ENCODE data around the gene KATNBL1.
"Not testable (repeated sequence)": the region's sequence is repeated elsewhere in the genome, so short reads cannot be mapped to it uniquely, and the experiment has no call there.

The KATNBL1 gene

DNA sequence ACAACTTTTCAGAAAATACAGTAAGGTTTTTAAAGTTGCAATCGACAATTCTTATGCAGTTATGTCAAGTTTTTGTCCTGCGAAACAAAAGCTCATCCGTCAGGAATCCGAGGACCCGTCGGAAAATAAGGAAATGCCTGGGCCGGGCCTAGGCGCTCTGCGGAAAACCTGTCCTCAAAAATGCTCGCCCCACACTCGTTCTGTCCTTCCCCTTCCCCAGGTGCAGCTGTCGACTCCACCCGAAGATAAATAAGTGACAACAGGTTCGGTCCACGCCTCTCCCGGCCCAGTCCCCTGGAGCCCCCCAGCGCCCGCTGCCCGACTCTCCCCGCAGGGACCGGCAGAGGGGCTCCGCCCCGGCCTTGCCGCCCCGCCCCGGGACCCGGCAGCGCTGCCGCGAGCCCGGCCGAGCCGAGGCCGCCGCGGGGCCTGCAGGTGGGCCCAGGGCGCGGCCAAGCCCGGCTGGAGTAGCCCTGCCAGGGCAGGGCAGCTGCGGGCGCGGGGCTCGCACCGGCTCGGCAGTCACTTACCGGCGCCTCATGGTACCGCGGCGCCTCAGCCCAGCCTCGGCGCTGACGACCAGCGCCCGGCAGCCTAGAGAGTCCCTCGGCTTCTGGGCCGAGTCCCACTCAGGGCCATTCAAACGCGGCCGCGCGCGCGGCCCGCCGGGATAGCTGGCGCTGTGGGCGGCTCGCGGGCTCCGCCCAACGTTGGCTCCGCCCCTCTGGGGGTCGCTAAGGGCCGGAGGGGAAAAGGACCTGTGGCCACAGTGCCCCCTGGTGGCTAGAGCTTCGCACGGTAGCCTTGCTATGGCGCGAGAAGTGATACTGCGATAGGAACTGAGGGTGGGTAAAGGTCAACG is at the start of gene KATNBL1:
KATNBL1 (minus strand) TSS at position 676 of the 862 bp plus-strand sequence. CDS start 46,420 bp downstream, outside the sequence.
- DNase-seq: peak; percentile 91 to 93

- no peak for DNase-seq
Observed at GRCh38 chr15:34259566-34259965, 49.7 kb upstream of the KATNBL1 start.

- no peak for DNase-seq
Observed at GRCh38 chr15:34258151-34258550, 48.3 kb upstream of the KATNBL1 start.

GRCh38 chr15:34252545-34252944 is 42.6 kb upstream of the KATNBL1 start:
- DNase-seq: no peak

DNA sequence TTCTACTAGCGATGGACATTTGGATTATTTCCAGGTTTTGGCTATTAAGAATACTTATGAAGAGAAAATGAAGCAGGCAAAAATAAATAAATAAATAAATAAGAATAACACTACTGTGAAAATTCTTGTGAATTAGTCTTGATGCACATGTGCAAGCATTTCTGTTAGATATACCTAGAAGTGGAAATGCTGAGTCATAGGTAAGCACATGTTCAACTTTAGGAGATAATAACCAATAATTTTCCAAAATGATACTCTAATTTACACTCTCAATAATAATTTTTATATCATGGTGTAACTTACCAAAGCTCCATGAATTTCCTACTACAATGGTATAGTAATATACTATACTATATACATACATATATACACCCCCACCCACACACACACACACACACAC is 38.3 kb upstream of the KATNBL1 start:
- DNase-seq: no peak

- DNase-seq: no peak
Observed at GRCh38 chr15:34246276-34246976, 36.5 kb upstream of the KATNBL1 start.

GRCh38 chr15:34243226-34243625 is 33.3 kb upstream of the KATNBL1 start:
- DNase-seq: no peak

DNA sequence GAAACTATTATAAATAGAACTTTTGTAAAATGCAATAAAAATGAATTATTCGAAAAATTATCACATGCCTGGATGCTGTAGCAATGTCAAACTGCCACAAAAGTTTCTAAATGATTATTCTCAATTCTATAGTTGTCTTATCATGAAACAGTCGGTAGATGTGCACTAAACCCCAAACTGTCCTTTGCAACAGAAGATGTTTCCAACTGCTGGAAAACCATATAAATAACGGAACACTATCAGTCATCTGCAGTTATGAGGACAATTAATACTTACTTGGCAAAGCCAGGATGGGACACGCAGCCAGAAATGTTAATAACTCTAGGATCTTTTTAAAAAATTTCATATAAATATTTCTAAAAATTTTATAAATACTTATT is 32.4 kb upstream of the KATNBL1 start:
- DNase-seq: no peak

DNA sequence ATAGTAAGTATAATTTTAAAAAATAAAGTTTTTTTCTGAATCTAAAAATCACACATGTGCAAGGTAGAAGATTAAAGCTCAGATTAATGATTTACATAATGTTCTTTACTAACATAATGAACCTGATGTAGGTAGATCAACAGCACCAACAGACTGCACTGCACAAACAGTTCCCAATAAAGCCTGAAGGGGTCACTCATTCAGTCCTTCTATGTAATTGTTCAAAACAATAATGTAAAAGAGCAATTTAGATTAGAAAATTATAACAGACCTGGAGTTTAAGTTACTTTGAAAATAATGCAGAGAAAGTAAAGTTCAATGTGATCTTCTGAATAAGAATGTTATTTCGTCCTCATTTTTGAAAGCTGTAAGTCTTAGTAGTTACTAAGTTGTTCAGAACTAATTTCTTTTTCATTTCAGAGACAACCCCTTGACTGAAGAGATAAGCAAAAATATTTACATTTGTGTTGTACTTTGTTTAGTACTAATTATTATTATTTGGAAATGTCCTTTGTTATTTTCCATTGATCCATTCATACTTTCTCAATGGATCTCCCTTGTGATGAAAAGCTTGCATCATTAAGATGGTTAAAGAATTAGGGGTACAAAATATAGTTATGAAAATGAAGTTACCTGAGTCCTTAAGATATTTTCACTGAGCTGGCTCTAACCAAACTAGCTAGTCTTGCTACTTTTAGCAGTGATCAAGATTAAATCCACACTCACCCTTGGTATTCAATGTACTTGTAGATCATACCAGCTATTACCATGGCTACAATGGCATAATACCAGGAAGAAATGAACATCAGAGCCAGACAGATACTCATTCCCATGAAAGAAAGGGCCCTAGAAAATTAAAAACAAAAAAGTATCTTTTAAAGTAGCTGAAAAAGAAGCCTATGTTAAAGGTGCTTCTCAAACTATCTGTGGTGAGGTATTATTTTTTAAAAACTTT is 31.8 kb upstream of the KATNBL1 start:
- DNase-seq: peak in 1 of 2 donors; percentile 5

- DNase-seq: no peak
Observed at GRCh38 chr15:34240537-34240936, 30.6 kb upstream of the KATNBL1 start.

- no peak for DNase-seq
Observed at GRCh38 chr15:34239151-34239808, 29.4 kb upstream of the KATNBL1 start.

DNA sequence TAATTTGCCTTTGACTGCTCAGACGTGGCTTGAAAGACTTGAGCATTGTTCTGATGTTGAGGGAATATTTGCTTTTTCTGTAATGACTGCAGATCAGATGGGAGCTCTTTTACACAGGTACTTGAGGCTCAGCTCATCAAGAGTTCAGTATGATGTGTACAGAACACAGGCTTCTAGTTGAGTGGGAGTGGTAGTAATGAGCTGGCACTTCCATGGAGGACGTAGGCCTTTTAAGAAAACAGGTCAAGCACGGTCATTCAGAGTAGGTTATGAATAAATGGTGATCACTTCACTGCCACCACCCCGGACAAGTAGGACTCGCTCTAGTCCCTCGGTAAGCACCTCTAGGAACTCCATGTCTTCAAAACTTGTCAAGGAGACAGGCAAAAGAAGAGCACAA is 23.7 kb upstream of the KATNBL1 start:
- DNase-seq: no peak

DNA sequence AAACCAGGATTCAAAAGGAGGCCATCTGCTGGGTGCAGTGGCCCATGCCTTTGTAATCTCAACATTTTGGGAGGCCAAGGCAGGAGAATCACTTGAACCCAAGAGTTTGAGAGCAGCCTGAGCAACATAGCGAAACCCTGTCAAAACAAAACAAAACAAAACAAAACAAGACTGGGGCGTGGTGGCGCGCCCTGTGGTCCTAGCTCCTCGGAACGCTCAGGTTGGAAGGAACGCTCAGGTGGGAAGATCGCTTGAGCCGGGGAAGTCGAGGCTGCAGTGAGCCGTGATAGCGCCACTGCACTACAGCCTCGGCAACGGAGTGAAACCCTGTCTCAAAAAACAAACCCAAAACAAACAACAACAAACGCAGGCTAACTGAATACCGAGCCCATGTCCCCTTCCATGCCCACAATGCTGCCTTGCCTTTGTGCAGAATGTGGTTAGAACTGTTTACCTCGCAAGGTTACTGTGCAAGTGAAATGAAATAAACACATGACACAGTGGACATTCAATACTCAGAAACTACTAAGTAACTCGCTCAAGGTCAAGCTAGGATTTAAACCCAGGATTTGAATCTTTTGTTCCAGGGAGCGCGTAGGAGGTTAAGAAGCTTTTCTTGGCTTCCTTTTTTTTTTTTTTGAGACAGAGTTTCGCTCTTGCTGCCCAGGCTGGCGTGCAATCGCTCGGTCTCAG is 14.2 kb upstream of the KATNBL1 start:
- no peak for DNase-seq

DNA sequence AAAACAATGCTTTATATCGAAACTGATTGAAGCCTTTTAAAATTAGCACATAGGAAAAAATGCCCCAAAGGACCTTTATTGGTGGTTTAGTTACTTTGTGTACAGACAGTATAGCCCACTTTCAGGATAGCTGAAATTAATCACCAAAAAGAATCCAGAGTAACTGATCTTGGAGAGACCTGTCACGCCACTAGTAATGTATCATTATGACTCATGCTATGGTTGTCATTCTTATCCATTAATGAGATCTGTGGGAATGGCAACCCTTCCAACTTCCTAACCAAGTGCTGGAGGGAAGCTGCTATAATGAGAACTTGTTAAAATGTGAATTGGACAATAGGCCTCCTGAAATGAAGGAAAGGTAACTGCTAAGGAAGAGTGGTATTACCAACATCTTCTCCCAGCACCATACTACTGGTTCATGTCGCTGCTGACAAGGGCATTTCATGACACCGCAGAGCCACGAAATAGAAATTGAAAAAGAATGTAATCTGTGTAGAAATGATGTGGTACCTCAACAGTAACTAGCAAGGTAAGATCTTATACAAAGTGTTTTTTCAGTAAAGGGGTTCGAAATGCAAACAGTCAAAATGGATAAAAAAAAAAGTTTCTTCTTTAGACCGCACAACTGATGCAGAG is 7.8 kb upstream of the KATNBL1 start:
- DNase-seq: no peak

- no peak for DNase-seq
Observed at GRCh38 chr15:34216527-34217270, 6.8 kb upstream of the KATNBL1 start.

DNA sequence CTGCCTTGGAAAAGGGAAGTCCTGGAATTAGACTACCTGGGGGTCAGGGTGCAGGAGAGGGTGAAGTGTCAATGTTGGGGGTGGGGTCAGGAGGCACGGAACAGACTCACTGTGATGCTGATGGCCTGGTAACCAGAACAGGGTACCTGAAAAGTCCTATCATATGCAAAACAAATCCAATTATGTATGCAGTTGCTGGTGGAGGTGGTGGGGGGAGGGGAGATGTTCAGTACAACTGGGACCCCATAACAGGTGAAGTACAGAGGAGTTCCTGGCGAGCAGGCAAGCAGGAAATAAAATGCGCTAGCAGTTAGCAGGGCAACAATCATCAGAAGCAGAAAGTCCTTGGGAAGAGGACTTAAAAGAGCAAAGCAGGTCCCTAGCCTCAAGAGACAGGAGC is 4.2 kb upstream of the KATNBL1 start:
- DNase-seq: no peak

DNA sequence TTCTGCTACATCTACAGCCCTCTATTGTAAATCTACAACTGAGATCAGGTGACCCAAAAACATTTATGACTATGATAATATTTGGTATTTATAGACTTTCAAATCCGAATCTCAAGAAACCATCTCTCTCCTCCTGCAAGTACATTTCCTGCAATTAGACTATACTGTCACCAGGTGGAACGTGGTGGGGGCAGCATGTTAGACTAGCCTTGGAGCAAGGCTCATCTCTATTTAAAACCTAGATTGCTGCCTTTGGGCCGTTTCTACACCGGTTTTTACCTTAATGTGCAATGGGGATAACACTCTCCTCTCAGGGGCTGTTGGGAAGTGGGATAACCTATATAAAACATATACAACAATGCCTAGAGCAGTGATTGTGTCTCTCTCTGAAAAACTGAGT is 3.8 kb upstream of the KATNBL1 start:
- no peak for DNase-seq

- no peak for DNase-seq
Observed at GRCh38 chr15:34206011-34206410, 3.9 kb downstream of the KATNBL1 start.

DNA sequence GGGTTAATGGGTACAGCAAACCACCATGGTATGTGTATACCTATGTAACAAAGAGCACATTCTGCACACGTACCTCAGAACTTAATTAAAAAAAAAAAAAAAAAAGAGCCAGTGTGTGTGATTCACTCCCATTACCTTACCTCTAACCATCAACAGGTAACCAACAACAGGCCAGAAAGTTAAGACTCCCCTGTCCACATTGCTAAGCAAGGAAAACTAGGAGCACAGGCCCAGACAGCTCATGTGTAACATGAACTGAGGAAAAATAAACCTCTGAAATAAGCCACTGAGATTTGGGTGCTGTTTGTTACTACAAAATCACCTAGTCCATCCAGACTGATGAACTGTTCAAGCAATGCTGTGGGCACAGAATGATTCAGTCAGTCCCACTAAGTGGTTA is 6.0 kb downstream of the KATNBL1 start:
- DNase-seq: no peak

GRCh38 chr15:34203305-34203704 is 6.6 kb downstream of the KATNBL1 start:
- no peak for DNase-seq

- DNase-seq: not testable (repeated sequence)
Observed at GRCh38 chr15:34193272-34193671, 16.6 kb downstream of the KATNBL1 start.
